GM21447 (cell line): ENCODE data around the gene COPZ1.

Experiments used
- ATAC-seq: cut with Tn5 transposase; IDR thresholded peaks from one replicate; pipeline ENCODE4 v1.9.1; 2021; ENCODE audit not compliant: unreplicated experiment

Gene COPZ1

GRCh38 chr12:54357506-54358190, 32.7 kb downstream of the COPZ1 start:
- ATAC-seq: no peak

GRCh38 chr12:54358191-54358944, 33.4 kb downstream of the COPZ1 start:
- ATAC-seq: no peak

GRCh38 chr12:54358945-54359761, 34.2 kb downstream of the COPZ1 start:
- ATAC-seq: peak; percentile 97

DNA sequence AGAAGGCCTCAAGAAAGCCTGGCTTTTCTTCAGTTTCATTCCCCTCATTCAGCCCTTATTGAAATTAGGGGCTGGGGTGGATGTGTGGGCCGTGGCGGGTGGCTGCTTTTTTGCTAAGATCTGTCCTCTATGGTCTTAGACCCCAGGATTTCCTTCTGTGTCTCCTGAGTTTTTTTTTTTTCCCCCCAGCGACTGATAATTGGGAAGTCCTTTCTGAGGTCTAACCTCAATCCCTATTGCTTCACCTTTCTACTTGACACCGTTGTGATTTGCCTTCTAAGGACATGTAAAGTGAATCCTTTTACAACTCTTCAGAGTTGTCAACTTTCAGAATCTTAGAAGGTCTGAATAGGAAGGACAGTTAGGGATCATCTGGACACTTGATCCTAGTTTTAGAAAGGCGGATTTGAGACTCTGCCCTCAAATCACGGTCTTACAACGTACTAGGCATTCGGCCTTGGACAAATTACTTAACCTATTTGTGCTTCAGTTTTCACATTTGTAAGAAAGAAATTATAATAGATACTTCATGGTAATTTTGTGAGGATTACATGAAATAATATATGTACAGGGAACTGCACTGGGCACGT, 34.9 kb downstream of the COPZ1 start:
- ATAC-seq: no peak

DNA sequence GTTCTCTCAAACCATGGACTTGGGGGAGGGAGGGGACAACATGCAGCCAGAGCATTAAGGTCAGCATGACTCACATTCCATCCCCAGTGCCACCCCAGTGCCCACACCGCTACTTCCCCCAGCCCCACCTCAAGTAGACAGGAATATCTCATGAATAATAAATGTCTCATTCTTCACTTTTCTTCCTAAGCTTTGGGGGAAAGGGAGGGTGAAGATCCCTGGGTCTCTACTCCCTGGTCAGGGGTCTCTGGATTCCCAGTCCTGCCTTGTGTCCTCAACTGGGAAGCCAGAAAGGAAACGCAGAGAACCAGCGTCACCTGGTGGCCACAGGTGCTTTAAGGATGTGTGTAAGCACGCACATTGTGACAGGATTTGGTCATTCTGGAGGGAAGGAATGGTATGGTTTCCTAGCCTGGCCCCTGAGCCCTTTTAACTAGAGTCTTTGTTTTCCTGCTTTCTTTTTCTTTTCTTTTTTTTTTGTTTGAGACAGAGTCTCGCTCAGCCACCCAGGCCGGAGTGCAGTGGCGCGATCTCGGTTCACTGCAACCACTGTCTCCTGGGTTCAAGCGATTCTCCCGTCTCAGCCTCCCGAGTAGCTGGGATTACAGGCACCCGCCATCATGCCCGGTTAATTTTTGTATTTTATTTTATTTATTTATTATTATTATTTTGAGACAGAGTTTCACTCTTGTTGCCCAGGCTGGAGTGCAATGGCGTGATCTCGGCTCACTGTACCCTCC, 36.0 kb downstream of the COPZ1 start:
- ATAC-seq: no peak

DNA sequence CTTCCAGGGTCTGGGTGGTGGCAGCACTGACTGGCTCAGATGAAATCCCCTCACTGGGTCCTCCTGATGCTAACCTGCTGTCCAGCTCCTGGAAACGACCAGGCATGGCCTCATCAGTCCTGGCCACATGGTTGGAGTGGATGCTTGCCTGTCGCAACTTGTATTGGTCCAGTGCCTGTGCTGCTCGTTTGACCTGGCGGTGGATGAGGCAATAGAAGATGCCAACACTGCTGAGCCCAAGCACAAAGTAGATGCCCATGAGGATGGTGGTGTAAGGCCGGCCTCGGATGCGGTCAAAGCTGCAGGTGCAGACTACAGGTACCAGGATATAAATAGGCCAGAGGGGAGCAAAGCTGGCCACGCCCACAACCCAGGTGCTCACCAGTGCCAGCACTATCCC, 38.1 kb downstream of the COPZ1 start:
- no peak for ATAC-seq

DNA sequence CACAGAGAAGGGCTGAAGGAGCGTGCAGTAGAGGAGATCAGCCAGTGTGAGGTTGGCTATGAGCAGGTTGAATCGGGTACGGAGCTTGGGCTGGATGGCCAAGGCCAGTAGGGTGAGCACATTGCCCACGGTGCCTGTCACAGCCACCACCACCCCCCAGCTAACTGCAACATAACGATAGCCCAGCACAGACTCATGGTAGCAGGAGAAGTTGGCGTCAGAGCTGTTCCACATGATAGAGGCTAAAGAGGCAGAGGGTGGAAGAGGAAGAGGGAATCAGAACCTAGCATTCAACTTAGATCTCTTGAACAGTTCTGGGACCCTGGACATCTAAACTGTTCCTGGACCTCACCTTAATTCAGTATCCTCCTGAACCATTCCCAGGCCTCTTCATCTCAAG, 38.7 kb downstream of the COPZ1 start:
- no peak for ATAC-seq

DNA sequence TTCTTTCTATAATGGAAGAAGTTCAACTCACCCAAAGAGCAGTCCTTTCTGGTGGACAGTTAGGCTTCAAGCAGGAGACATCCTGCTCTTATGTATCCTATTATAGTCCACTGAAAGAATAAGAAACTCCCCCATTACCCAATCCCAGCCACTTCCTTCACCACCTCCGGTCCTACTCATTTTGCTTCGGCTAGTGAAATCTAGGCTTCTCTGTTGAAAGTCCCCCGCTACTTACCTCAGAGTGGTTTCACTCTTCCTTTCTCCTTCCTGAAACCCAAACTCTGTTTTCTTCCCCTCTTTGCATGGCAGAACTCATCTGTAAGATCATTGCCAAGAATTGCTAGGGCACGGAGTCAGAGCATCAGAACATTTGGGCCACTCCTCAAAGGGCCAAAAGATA, 39.5 kb downstream of the COPZ1 start, which contains the start of gene GPR84:
TSS of gene GPR84 (minus strand) at position 74 of the 400 bp plus-strand sequence. CDS start 635 bp downstream, outside the sequence.
- peak; percentile 46 for ATAC-seq

DNA sequence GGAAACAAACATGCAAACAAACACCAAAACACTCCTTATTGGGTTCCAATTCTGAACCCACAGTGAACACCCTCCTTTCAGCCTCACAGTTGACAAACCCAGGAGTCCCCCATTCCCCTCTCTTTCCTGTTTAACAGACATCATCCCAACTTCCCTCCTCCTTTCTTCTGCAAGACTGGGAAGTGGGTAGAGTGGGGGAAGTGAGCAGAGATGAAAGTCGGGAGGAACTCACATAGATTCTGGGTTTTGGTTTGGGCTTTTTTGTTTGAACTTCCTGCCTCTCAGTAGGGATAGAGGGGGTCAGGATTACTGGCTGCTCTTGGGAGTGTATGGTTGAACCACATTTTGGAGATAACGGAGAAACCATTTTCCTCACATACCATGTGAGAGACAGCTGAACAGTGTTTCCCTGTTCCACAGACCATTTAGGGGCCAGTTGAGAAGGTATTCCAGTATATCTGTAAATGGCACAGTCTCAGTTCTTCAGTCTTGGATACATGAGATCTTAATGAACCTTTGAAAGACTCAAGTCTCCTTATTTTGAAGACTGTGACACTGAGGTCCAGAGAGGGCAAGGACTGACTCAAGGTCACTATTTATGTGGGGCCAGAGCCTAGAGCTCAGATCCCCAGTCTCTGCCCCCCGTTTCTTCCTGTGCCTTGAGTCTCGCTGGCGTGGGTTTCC, 43.2 kb downstream of the COPZ1 start:
- no peak for ATAC-seq

GRCh38 chr12:54368709-54369596, 44.0 kb downstream of the COPZ1 start:
- peak; percentile 78 for ATAC-seq

GRCh38 chr12:54369597-54370131, 44.7 kb downstream of the COPZ1 start:
- ATAC-seq: no peak

DNA sequence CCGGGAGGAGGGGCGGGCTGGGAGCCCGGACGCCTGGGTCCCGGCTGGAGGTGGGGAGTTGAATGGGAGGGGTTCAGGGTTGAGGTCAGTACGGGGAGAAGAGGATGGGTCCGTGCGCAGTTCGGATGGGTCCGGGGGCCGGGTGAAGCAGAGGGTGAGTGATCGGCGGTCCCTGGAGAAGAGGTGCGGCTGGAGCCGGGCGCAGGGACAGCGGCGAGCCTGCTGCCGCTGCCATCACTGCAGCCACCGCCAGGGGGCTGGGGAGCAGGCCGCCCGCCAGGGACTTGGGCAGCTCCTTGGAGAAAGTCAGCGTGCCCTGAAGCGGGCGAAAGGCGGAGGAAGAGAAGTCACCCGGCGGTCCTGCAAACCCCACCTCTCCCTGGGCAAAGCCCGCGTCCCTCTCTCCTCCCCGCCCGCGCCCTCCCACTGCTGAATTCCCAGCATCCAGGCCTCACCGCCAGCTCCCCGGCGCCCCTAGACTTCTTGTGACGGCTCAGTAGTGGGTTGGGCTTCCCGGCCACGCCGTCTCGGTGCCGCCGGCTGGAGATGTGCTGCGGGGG, 45.3 kb downstream of the COPZ1 start:
- no peak for ATAC-seq

DNA sequence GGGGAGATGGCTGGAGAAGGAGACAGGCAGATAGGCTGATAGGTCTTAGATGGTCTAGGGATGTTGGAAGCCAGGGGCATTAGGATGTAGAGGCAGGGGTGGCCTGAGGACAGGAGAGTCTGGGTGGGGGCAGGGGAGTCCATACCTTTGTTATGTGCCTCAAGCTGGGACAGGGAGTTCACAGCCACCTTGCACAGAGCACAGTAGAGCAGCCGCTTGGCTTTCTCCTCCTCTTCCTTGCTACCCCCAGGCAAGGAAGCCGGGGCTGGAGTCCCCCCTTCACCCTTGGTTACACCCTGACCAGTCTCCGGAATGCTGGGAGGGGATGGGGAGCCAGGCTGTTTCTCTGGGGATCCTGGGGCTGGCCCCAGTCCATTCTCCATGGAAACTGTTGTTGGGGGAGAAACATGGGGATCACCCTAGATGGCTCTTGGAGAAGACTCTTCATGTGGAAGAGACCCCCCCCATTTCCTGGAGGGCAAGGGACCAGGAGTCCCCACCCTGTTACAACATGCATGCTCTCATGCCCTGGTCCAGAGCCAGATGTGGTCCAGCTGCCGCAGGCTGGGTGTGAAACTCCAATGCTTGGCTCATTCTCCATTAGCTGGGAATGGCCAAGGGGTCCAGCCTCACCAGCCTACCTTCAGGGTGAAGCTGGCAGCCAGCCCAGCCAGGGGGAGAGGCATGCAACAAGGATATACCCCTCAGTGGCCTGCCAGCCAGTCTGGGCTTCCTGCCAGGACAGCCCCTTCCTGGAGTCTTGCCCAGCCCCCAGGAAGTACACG, 46.6 kb downstream of the COPZ1 start:
- no peak for ATAC-seq

DNA sequence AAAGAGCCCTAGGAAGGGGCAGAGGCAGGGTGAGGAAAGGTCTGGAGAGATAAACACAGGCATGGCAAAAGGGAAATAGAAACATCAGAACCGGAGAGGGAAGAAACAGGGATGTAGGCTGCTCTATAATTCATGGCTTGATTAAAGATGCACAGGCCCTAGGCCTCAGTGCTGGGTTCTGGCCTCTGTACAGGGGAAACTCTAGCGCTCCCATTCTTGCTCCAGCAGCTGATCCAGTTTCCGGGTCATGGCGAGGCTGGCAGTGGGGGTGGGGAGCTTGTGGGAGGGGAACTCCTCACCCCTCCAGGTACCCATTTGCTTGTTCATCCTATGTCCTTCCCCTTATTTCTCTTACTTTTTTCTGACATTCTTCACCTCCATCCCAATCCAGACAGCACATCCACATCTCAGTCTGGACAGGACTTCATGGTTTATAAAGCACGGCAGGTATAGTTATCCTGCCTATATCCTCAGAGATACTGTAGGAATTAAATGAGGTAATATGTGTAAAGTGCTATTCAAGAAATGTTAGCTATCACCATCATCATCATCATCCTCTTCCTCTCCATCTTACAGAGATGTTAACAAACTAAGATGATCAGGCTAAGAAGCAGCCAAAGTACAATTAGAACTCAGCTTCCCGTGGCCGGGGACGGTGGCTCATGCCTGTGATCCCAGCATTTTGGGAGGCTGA, 47.3 kb downstream of the COPZ1 start:
- ATAC-seq: no peak

GRCh38 chr12:54373649-54374561, 49.0 kb downstream of the COPZ1 start:
- ATAC-seq: no peak
